BE2C (cell line): ENCODE data around the gene HERC5.

Experiments used
- DNase-seq: peaks from one replicate; pipeline ENCODE4 v3.0.0-alpha.2; 2020
- H3K27me3 ChIP-seq: fragments of 250-450 bp; sonication (Bioruptor Pico); 2 replicates; pipeline ENCODE4 v1.5.1; 2020; ENCODE audit warnings: mild to moderate bottlenecking
- H3K36me3 ChIP-seq: fragments of 250-450 bp; sonication (Bioruptor Pico); 2 replicates; pipeline ENCODE4 v1.5.1; 2020; ENCODE audit warnings: mild to moderate bottlenecking
- H3K4me1 ChIP-seq: fragments of 250-450 bp; sonication (Bioruptor Pico); 2 replicates; pipeline ENCODE4 v1.5.1; 2020
- H3K4me3 ChIP-seq: 2 replicates; pipeline ENCODE4 v1.5.1; 2011; ENCODE audit warnings: low read depth, low read length
- H3K9me3 ChIP-seq: fragments of 250-450 bp; sonication (Bioruptor Pico); 2 replicates; pipeline ENCODE4 v1.5.1; 2020
- CTCF ChIP-seq: IDR thresholded peaks from 2 replicates; pipeline ENCODE4 v1.5.1; 2012; ENCODE audit warnings: mild to moderate bottlenecking, low read depth, low read length

The HERC5 gene

GRCh38 chr4:88522702-88523324 lies 65.9 kb downstream of the HERC5 start:
- no peak for TF ChIP-seq CTCF
- peak overlapping the region; percentile 93 for H3K4me3 ChIP-seq
- H3K36me3 ChIP-seq = peaks cover 9% of the 10 kb centered on the region; the same call in 1 of the 2 replicates
- H3K4me1 ChIP-seq = no peaks in the 10 kb centered on the region
- H3K27me3 ChIP-seq = no peaks in the 10 kb centered on the region
- DNase-seq = peak; percentile 28
- H3K9me3 ChIP-seq = no peaks in the 10 kb centered on the region

GRCh38 chr4:88523325-88524129 lies 66.6 kb downstream of the HERC5 start, which contains the start of gene PYURF:
PYURF (minus strand) TSS chr4:88523776; CDS start chr4:88523700, 76 bp downstream.
- Histone ChIP-seq H3K4me3 (peak within 1 kb of the TSS; percentile 93), H3K9me3 (no peaks in the 10 kb centered on the region), H3K27me3 (no peaks in the 10 kb centered on the region), H3K4me1 (no peaks in the 10 kb centered on the region), H3K36me3 (peaks cover 9% of the 10 kb centered on the region; the same call in 1 of the 2 replicates)
- no peak for TF ChIP-seq CTCF
- peak; percentile 98 for DNase-seq

DNA sequence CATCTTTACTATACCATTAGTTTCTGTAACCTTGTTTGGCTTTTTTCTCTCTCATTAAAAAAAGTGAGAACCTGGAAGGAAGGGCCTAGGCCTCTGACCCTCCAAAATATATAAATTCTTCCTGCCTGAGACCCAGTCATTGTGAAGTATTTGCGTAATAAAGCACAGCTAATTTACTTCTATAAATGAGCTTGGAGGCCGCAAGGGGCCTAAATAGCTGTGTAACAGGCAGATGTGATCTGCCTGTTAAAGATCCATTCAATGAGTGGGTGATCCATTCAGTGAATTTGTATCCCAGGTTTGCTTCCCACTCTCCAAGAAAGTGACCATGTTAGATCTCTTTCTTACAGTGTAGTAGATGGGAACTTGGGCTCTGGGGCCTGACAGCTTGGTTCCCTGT lies 67.3 kb downstream of the HERC5 start:
- no peak for TF ChIP-seq CTCF
- Histone ChIP-seq H3K4me3 (peak overlapping the region; percentile 93), H3K9me3 (no peaks in the 10 kb centered on the region), H3K4me1 (no peaks in the 10 kb centered on the region), H3K36me3 (peaks cover 9% of the 10 kb centered on the region; the same call in 1 of the 2 replicates), H3K27me3 (no peaks in the 10 kb centered on the region)
- DNase-seq = no peak

DNA sequence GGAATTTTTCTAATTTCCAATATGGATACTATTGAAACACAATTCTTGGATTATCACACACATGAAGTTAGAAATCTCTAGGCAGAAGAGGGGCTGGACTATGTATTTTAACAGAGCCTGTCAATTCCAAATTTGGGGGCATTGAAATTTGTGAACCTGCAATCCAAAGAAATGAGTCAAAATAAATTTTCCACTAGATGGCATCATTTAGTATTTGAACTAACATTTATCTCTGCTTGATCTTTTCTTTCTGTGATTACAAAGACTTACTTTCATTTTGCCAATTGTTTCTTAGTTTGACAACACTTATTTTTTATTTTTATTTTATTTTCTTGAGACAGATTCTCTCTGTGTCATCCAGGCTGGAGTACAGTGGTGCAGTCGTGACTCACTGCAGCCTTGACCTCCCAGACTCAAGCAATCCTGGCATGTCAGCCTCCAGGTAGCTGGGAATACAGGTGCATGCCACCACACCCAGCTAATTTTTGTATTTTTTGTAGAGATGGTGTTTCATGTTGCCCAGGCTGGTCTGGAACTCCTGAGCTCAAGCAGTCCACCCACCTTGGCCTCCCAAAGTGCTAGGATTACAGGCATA lies 69.4 kb downstream of the HERC5 start:
- Histone ChIP-seq H3K9me3 (no peaks in the 10 kb centered on the region), H3K4me1 (no peaks in the 10 kb centered on the region), H3K36me3 (0 out of 2 replicates have a peak, but pooled peaks cover 2% of the 10 kb centered on the region), H3K27me3 (no peaks in the 10 kb centered on the region), H3K4me3 (no peak overlapping the region)
- no peak for DNase-seq
- TF ChIP-seq CTCF = peak; percentile 36; the same call in 1 of the 2 replicates

DNA sequence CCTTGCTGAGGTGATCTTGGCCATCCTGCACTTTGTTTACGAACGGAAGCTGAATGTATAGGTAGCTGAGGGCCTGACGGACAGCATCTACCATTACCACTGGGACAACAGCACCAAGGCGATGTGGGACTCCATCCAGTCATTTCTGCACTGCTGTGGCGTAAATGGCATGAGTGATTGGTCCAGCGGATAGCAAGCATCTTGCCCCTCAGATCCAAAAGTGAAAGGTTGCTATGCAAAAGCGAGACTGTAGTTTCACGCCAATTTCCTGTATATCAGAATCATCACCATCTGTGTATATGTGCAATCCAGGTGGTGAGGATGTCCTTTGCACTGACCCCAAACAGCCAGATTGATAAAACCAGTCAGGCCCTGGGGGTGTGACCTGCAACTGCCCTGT lies 70.9 kb downstream of the HERC5 start:
- Histone ChIP-seq H3K9me3 (no peaks in the 10 kb centered on the region), H3K4me1 (no peaks in the 10 kb centered on the region), H3K4me3 (no peak overlapping the region), H3K27me3 (no peaks in the 10 kb centered on the region), H3K36me3 (no peaks in the 10 kb centered on the region)
- DNase-seq = no peak
- no peak for TF ChIP-seq CTCF

DNA sequence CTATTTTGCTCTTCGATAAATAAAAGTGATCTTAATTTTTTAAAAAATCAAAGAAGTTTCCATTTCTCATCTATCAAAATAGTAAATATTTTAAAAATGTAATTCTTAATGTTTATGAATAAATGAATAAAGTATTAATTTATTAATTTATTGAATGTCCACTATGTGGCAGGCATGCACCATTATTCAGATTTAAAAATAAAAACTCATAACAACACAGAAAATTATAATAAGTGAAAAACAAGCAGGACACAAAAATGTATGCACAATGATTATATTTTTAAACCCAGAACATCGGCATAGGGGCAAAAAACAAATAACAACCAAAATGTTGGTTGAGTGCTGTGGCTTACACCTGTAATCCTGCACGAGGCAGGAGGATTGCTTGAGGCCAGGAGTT lies 71.9 kb downstream of the HERC5 start:
- no peak for DNase-seq
- Histone ChIP-seq H3K27me3 (no peaks in the 10 kb centered on the region), H3K9me3 (no peaks in the 10 kb centered on the region), H3K4me3 (no peak overlapping the region), H3K4me1 (no peaks in the 10 kb centered on the region), H3K36me3 (no peaks in the 10 kb centered on the region)
- TF ChIP-seq CTCF = 0 out of 2 replicates have a peak, but pooled peaks have one; percentile 4
